AG04450 (cell line): ENCODE results near the gene AGBL5. TPM values are rescaled to one million over a fixed set of nuclear protein-coding genes. Genes with fewer than 3 reads are reported as not detected.

Source experiments
- CTCF ChIA-PET: fragments of 300-600, 350-600 bp; formaldehyde crosslinking; extraction: SDS; loops from one replicate; lab custom pipeline; 2022; ENCODE audit warnings: antibody characterized with exemption, inconsistent platforms; lab: Charles Lee
- POLR2A ChIA-PET: fragments of 350-600 bp; formaldehyde crosslinking; extraction: SDS; loops from one replicate; lab custom pipeline; 2021; ENCODE audit warnings: antibody characterized with exemption, inconsistent platforms; lab: Yijun Ruan, JAX
- DNase-seq: peaks from one replicate; pipeline ENCODE4 v3.0.0-alpha.2; 2011; ENCODE audit warnings: low read depth, low spot score
- H3K27ac ChIP-seq: one replicate; pipeline ENCODE4 v1.5.1; 2012; ENCODE audit warnings: low read depth, low read length, control low read depth
- H3K27me3 ChIP-seq: one replicate; pipeline ENCODE4 v1.6.0; 2012; ENCODE audit warnings: low read length; ENCODE audit not compliant: control insufficient read depth, insufficient read depth
- H3K4me3 ChIP-seq: 2 replicates; pipeline ENCODE4 v1.5.1; 2011; ENCODE audit warnings: mild to moderate bottlenecking, low read depth, low read length, control low read depth
- H3K9me3 ChIP-seq: 2 replicates; pipeline ENCODE4 v1.5.1; 2012; ENCODE audit warnings: low read length; ENCODE audit not compliant: control insufficient read depth, insufficient read depth
- CTCF ChIP-seq: IDR thresholded peaks from 2 replicates; pipeline ENCODE4 v1.5.1; 2011; ENCODE audit warnings: low read depth, low read length, control low read depth, inconsistent platforms
- polyA plus RNA-seq: library from polyadenylated mRNA; depleted of rRNA; stranded (reverse); fragments of >200 nt; gene quantifications from 2 replicates; pipeline ENCODE4 v1.2.3, GENCODE V29; 2011

Gene AGBL5
- polyA plus RNA-seq, 1 experiment = 40.9 TPM

DNA sequence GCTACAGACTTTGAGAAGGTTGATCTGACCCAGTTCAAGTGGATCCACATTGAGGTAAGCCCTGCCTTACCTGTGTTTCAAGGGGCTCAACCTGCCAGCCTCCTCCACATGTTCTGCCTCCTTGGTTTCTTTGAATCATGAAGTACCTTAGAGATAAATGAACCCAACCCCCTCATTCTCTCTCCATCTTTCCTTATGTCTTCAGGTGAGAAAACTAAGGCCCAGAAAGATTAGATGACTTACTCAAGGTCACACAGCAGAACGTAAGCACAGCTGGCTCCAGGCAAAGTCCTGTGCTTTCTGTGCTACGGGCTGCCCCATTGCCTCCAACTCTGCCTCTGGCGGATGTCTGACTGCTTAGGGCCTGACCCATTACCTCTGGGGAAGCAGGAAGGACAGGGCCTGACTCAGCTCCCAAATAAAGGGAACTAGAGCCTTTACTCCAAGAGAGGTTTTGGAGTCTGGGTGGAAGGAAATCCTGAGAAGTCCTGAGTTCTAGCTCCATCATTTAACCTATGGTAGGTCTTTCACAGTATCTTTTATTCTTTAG lies 45.4 kb downstream of the AGBL5 start:
- Histone ChIP-seq H3K4me3 (no peak overlapping the region), H3K27ac (no peak overlapping the region), H3K9me3 (no peaks in the 10 kb centered on the region; the same call in 1 of the 2 replicates), H3K27me3 (no peaks in the 10 kb centered on the region)
- no peak for DNase-seq
- ChIA-PET POLR2A (no interaction called here), CTCF (interaction anchor here (0.9 to 9.6 kb wide), 6 partner anchors 10 to 250 kb away, joined by 3 to 136 read pairs (median 28); partner anchors contain the start of gene KHK)
- no peak for TF ChIP-seq CTCF

- ChIA-PET POLR2A (no interaction called here), CTCF (interaction anchor here (1.0 to 9.6 kb wide), 5 partner anchors 36 to 207 kb away, joined by 3 to 136 read pairs (median 50); no protein-coding TSS in a partner anchor)
- TF ChIP-seq CTCF = no peak
- Histone ChIP-seq H3K9me3 (no peaks in the 10 kb centered on the region; the same call in 1 of the 2 replicates), H3K27ac (no peak overlapping the region), H3K27me3 (no peaks in the 10 kb centered on the region), H3K4me3 (no peak overlapping the region)
- no peak for DNase-seq
Measured at GRCh38 chr2:27097341-27097740, 45.9 kb downstream of the AGBL5 start.

DNA sequence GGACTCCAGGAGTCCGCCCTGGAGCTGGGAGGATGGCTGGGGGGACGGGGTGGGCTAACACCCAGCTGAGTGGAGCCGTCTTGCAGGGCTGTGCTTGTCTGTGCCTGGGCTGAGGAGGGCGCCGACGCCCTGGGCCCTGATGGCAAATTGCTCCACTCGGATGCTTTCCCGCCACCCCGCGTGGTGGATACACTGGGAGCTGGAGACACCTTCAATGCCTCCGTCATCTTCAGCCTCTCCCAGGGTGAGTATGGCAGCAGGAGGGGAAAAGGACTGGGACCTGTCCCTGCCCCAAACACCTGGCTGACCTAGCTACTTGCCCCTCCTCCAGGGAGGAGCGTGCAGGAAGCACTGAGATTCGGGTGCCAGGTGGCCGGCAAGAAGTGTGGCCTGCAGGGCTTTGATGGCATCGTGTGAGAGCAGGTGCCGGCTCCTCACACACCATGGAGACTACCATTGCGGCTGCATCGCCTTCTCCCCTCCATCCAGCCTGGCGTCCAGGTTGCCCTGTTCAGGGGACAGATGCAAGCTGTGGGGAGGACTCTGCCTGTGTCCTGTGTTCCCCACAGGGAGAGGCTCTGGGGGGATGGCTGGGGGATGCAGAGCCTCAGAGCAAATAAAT lies 48.0 kb downstream of the AGBL5 start:
- DNase-seq = no peak
- no peak for TF ChIP-seq CTCF
- no peak overlapping the region for H3K4me3 ChIP-seq
- ChIA-PET POLR2A (interaction anchor here (0.7 kb wide), 1 partner anchor 246 kb away, joined by 3 read pairs; no protein-coding TSS in a partner anchor), CTCF (interaction anchor here (1.0 to 9.6 kb wide), 8 partner anchors 25 to 205 kb away, joined by 3 to 136 read pairs (median 6); partner anchors contain the start of gene ABHD1)
- peaks cover 12% of the 10 kb centered on the region for H3K27me3 ChIP-seq
- H3K27ac ChIP-seq = no peak overlapping the region
- H3K9me3 ChIP-seq = no peaks in the 10 kb centered on the region; the same call in 1 of the 2 replicates

DNA sequence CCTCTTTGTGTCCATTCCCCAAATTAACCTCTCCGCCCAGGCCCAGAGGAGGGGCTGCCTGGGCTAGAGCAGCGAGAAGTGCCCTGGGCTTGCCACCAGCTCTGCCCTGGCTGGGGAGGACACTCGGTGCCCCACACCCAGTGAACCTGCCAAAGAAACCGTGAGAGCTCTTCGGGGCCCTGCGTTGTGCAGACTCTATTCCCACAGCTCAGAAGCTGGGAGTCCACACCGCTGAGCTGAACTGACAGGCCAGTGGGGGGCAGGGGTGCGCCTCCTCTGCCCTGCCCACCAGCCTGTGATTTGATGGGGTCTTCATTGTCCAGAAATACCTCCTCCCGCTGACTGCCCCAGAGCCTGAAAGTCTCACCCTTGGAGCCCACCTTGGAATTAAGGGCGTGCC lies 48.6 kb downstream of the AGBL5 start:
- Histone ChIP-seq H3K9me3 (no peaks in the 10 kb centered on the region; the same call in 1 of the 2 replicates), H3K27me3 (peaks cover 14% of the 10 kb centered on the region), H3K27ac (no peak overlapping the region), H3K4me3 (no peak overlapping the region)
- POLR2A ChIA-PET = interaction anchor here (0.6 to 0.7 kb wide), 2 partner anchors 40 to 245 kb away, joined by 3 read pairs; no protein-coding TSS in a partner anchor
- TF ChIP-seq CTCF = no peak
- no peak for DNase-seq
- CTCF ChIA-PET = interaction anchor here (1.0 to 9.6 kb wide), 7 partner anchors 24 to 204 kb away, joined by 3 to 136 read pairs (median 6); partner anchors contain the start of gene ABHD1
